Endothelial cell (in vitro differentiated cells): ENCODE data around the gene TEX2. TPM values are rescaled to one million over a fixed set of nuclear protein-coding genes. Genes with fewer than 3 reads are reported as not detected.
"Not testable (repeated sequence)": the region's sequence is repeated elsewhere in the genome, so short reads cannot be mapped to it uniquely, and the experiment has no call there.

Experiments
- DNase-seq: peaks from one replicate; pipeline ENCODE4 v3.0.0; 2021; ENCODE audit warnings: low spot score
- H3K27ac Mint-ChIP-seq: one replicate; pipeline ENCODE4 v1.8.0; 2021; ENCODE audit warnings: mixed read lengths, inconsistent platforms; ENCODE audit not compliant: unreplicated experiment
- H3K27me3 Mint-ChIP-seq: one replicate; pipeline ENCODE4 v1.8.0; 2021; ENCODE audit warnings: mild to moderate bottlenecking, moderate library complexity, mixed read lengths, inconsistent platforms; ENCODE audit not compliant: unreplicated experiment
- H3K36me3 Mint-ChIP-seq: one replicate; pipeline ENCODE4 v1.8.0; 2021; ENCODE audit warnings: mild to moderate bottlenecking, low read depth, mixed read lengths, inconsistent platforms; ENCODE audit not compliant: unreplicated experiment
- H3K4me1 Mint-ChIP-seq: one replicate; pipeline ENCODE4 v1.8.0; 2021; ENCODE audit warnings: mild to moderate bottlenecking, mixed read lengths, inconsistent platforms; ENCODE audit not compliant: unreplicated experiment
- H3K4me3 Mint-ChIP-seq: one replicate; pipeline ENCODE4 v1.8.0; 2021; ENCODE audit warnings: mild to moderate bottlenecking, mixed read lengths, inconsistent platforms; ENCODE audit not compliant: unreplicated experiment
- H3K9me3 Mint-ChIP-seq: one replicate; pipeline ENCODE4 v1.8.0; 2021; ENCODE audit warnings: mixed read lengths, inconsistent platforms; ENCODE audit not compliant: unreplicated experiment
- total RNA-seq: library from RNA; stranded (reverse); fragmentation: NEBNext Ultra II Directional; extraction: Animal tissue kit (Norgen Biotek cat#: 25700); gene quantifications from one replicate; pipeline ENCODE4 v1.2.1, GENCODE V29; 2021; ENCODE audit not compliant: unreplicated experiment
- TF ChIP-seq, protein P1 (sequence below): fragments of 200-600 bp; sonication (generic); IDR thresholded peaks from one replicate; pipeline ENCODE4 v1.5.0; 2021; ENCODE audit warnings: antibody characterized with exemption; ENCODE audit not compliant: unreplicated experiment

Gene TEX2
- total RNA-seq, 1 donor from 2014 or later = 16.3 TPM

DNA sequence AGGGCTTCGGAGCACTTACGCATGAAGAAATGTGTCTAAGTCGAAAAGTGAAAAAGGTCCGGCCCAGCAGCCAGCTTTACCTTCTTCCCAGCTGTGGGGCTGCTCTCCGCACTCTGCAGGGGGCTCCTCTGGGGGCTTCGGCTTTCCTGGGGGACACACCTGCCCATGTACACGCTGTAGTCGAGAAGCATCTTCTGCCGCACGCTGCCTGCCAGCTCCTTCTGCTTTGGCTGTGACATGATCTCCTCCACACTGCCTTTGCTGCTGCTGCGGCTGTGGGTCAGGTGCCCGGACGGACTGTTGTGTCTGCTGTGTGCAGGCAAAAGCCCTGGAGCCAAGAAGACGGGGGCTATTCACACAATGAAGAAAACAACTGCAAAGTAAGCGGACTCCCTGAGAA is 75.0 kb downstream of the TEX2 start:
- H3K9me3 Mint-ChIP-seq = no peaks in the 10 kb centered on the region
- TF ChIP-seq, protein P1, sequence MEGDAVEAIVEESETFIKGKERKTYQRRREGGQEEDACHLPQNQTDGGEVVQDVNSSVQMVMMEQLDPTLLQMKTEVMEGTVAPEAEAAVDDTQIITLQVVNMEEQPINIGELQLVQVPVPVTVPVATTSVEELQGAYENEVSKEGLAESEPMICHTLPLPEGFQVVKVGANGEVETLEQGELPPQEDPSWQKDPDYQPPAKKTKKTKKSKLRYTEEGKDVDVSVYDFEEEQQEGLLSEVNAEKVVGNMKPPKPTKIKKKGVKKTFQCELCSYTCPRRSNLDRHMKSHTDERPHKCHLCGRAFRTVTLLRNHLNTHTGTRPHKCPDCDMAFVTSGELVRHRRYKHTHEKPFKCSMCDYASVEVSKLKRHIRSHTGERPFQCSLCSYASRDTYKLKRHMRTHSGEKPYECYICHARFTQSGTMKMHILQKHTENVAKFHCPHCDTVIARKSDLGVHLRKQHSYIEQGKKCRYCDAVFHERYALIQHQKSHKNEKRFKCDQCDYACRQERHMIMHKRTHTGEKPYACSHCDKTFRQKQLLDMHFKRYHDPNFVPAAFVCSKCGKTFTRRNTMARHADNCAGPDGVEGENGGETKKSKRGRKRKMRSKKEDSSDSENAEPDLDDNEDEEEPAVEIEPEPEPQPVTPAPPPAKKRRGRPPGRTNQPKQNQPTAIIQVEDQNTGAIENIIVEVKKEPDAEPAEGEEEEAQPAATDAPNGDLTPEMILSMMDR = no peak
- peaks cover 16% of the 10 kb centered on the region for H3K4me1 Mint-ChIP-seq
- H3K27me3 Mint-ChIP-seq = peaks cover 3% of the 10 kb centered on the region
- DNase-seq = no peak
- peaks cover 7% of the 10 kb centered on the region for H3K36me3 Mint-ChIP-seq
- H3K27ac Mint-ChIP-seq = no peak overlapping the region
- no peak overlapping the region for H3K4me3 Mint-ChIP-seq

DNA sequence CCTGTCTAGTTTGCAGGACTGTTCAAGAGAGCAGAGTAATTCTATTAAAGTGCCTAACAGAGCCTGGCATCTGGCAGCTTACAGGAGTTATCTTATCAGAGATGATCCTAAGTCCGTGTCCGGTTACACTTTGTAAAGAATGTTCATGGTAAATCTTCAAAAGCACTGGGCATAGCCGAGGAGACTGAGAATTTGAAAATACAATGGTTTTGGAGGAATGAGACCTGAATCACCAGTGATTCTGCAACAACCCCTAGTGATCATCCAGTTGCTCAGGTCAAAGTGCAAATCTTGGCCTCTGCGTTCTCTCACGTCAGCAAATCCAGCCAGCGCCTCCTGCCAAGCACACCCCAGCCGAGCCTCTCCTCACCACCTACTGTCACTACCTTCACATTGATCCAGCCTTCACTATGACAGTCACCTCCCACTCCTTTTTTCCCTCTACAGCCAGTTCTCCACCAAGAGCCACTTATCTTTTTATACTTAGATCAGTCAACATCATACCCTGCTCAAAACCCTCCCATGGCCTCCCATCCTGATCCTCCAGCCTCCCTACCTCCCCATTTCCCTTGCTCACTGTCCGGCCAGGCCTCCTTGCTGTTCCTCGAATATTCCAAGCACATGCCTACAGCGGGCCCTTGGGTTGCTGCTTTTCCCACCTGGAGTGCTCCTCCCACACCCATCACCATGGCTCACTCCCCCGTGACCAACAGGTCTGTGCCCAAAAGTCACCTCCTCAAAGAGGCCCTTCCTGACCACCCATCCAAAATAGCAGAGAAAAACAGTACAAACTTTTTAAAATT is 75.8 kb downstream of the TEX2 start:
- Mint-ChIP-seq H3K27ac (no peak overlapping the region), H3K27me3 (peaks cover 3% of the 10 kb centered on the region), H3K4me1 (peaks cover 10% of the 10 kb centered on the region), H3K4me3 (peak overlapping the region; percentile 63), H3K9me3 (no peaks in the 10 kb centered on the region), H3K36me3 (peaks cover 7% of the 10 kb centered on the region)
- no peak for DNase-seq
- TF ChIP-seq, protein P1 = no peak

DNA sequence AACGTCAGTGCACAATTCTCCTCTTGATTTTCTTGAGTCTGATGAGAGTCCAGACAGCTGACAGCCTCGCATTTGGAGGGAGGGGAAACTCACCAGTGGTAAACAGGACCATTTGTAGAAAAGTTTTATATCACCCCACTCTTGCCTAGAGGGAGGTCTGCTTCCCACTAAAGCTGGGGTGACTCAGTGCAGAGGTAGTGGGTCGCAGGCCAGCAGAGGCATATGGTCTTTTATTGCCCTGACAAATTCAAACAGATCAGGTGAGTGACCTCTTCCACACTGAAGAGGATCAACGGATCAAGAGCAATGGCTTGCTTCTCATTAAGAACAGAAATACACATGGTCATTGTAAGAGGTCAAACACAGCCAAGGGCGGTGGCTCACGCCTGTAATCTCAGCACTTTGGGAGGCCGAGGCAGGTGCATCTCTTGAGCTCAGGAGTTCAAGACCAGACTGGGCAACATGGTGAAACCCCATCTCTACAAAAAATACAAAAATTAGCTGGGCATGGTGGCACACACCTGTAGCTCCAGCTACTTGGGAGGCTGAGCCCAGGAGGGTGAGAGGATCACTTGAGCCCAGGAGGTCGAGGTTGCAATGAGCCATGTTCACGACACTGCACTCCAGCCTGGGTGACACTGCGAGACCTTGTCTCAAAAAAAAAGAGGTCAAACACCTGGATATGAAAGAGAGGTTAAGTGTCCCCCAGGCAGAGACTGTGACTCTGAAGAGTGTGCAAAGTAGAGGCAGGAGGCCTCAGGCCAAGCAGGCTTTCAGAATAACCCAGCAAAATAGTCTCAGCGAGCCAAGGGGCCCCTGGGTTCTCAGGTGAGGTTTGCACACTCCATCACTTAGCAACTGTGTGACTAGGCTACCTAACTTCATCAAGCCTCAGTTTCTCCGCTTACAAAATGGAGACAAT is 76.6 kb downstream of the TEX2 start:
- no peaks in the 10 kb centered on the region for H3K9me3 Mint-ChIP-seq
- TF ChIP-seq, protein P1 = no peak
- H3K27ac Mint-ChIP-seq = no peak overlapping the region
- H3K4me1 Mint-ChIP-seq = peaks cover 10% of the 10 kb centered on the region
- no peak overlapping the region for H3K4me3 Mint-ChIP-seq
- peaks cover 3% of the 10 kb centered on the region for H3K27me3 Mint-ChIP-seq
- H3K36me3 Mint-ChIP-seq = peaks cover 7% of the 10 kb centered on the region
- DNase-seq = no peak

DNA sequence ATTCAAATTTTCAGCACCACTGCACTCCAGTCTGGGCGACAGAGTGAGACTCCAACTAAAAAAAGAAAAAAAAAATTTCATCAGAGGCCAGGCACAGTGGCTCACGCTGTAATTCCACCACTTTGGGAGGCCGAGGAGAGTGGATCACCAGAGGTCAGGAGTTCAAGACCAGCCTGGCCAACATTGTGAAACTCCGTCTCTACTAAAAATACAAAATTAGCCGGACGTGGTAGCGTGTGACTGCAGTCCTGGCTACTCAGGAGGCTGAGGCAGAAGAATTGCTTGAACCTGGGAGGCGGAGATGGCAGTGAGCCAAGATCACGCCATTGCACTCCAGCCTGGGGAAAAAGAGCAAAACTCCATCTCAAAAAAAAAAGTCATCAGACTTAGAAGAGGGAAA is 77.5 kb downstream of the TEX2 start:
- not testable (repeated sequence) for DNase-seq, H3K27me3 Mint-ChIP-seq, H3K4me1 Mint-ChIP-seq, H3K36me3 Mint-ChIP-seq, H3K9me3 Mint-ChIP-seq, H3K4me3 Mint-ChIP-seq, H3K27ac Mint-ChIP-seq

DNA sequence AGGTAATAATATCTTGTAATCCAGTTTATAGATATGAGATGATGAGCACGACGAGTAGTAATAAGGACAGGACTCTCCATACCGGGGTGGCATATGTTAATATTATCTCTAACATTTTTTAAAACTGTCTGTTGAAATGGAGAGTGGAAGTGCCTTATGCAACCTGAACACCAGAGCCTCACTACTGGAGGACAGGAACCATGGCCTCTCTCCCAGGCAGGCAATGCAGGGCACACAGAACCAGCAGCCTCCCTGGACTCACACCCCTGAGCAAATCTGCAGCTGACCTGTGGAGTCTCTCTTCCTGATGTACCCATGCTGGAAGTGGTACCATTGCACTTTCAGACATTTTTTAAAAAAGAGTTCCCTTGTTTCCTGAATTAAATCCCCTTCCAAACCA is 78.0 kb downstream of the TEX2 start:
- H3K27ac Mint-ChIP-seq = no peak overlapping the region
- H3K4me1 Mint-ChIP-seq = peaks cover 8% of the 10 kb centered on the region
- H3K27me3 Mint-ChIP-seq = peaks cover 3% of the 10 kb centered on the region
- peaks cover 7% of the 10 kb centered on the region for H3K36me3 Mint-ChIP-seq
- H3K9me3 Mint-ChIP-seq = no peaks in the 10 kb centered on the region
- DNase-seq = no peak
- TF ChIP-seq, protein P1 = no peak
- H3K4me3 Mint-ChIP-seq = no peak overlapping the region
